Pancreas (tissue), 10 donors: Measurements from ENCODE around the gene PCNX1. TPM values are rescaled to one million over a fixed set of nuclear protein-coding genes. Genes with fewer than 3 reads are reported as not detected.

Experiments used
- ATAC-seq, 4 donors: fragments of 200-7000 bp; cut with Tn5 transposase; one replicate each; pipeline versions ENCODE4 v1.8.0 to v1.9.1; 2020; ENCODE audit warnings: mild to moderate bottlenecking in 4 of 4, moderate library complexity in 4 of 4
- DNase-seq, 6 donors: peaks; one replicate each; pipeline ENCODE4 v3.0.0-alpha.2; 2020
- FAIRE-seq: peaks from 2 replicates; lab custom pipeline; 2012; peaks lifted over from hg19 to GRCh38; lab: Jason Lieb, UNC
- H3K27ac ChIP-seq, 4 donors: fragments of 200-600 bp; sonication (generic); 1 replicate in 3 of 4; 2 replicates in 1 of 4; pipeline versions ENCODE4 v1.5.0 to v1.8.0; 2020
- H3K27me3 ChIP-seq, 4 donors: fragments of 200-600 bp; one replicate each; pipeline ENCODE4 v1.8.0; 2021
- H3K36me3 ChIP-seq, 3 donors: fragments of 200-600 bp; sonication (generic) in 1 of 3; one replicate each; pipeline versions ENCODE4 v1.5.0 to v1.8.0; 2020 to 2021
- H3K4me1 ChIP-seq, 3 donors: fragments of 200-600 bp; one replicate each; pipeline ENCODE4 v1.8.0; 2021
- H3K4me3 ChIP-seq, 4 donors: fragments of 200-600 bp; sonication (generic) in 2 of 4; one replicate each; pipeline versions ENCODE4 v1.5.0 to v1.8.0; 2020 to 2021
- H3K9me3 ChIP-seq, 4 donors: fragments of 200-600 bp; one replicate each; pipeline ENCODE4 v1.8.0; 2021
- CTCF ChIP-seq, 4 donors: fragments of 200-600 bp; sonication (generic) in 3 of 4; IDR thresholded peaks; one replicate each; pipeline versions ENCODE4 v1.5.0 to v1.8.0; 2021; ENCODE audit warnings: antibody characterized with exemption in 4 of 4
- WGBS, 2 donors: extraction: QIAGEN DNeasy Blood & Tissue Kit; methylation state at CpG; one replicate each; pipeline ENCODE4 v1.1.7; 2013; 5-methylcytosine and 5-hydroxymethylcytosine counted together
- intact Hi-C, 3 donors: fragments of 100-400 bp; cut with DNase I; formaldehyde crosslinking; loops; one replicate each; pipeline versions ENCODE4 v1.11.1 to v1.14.2; 2022
- polyA plus RNA-seq, 2 donors: library from polyadenylated mRNA; stranded (reverse); fragments of 200-250 nt; gene quantifications; one replicate each; pipeline ENCODE4 v1.2.3, GENCODE V29; 2013
- total RNA-seq, 6 donors: library from RNA; stranded (reverse); fragmentation: NEBNext Ultra II Directional in 4 of 6; extraction: Animal tissue kit (Norgen Biotek cat#: 25700) in 4 of 6; gene quantifications; one replicate each; pipeline versions ENCODE4 v1.2.1 to v1.2.4, GENCODE V29; 2021 to 2023
- donor health status: healthy with polysubstance abuse.
- donor health status: DM: no; HTN: no; CAD: no; lungs with moderate emphysema.
- donor health status: DM: no; HTN: no; CAD: no.
- donor health status: control.
- donor health status: control.
- donor health status: Bipolar disorder and iron deficiency.
- donor health status: DM: yes; HTN: yes; CAD: no.
- donor health status: DM: no; HTN: no; CAD: no.
- donor health status: DM: no; HTN: no; CAD: no.
- donor health status: DM: yes; HTN: yes; CAD: no.

The PCNX1 gene
- total and polyA plus RNA-seq, 8 donors = 5.0 to 28.7 (median 14.7) TPM

GRCh38 chr14:70915415-70915814 lies 8.2 kb downstream of the PCNX1 start:
- FAIRE-seq = peak; percentile 66

GRCh38 chr14:70916300-70916699 lies 9.0 kb downstream of the PCNX1 start:
- Histone ChIP-seq H3K4me1 (peaks cover 8 to 17% (median 10%) of the 10 kb centered on the region in 3 donors), H3K27ac (no peak overlapping the region), H3K36me3 (no peaks in the 10 kb centered on the region), H3K27me3 (no peaks in the 10 kb centered on the region), H3K9me3 (no peaks in the 10 kb centered on the region), H3K4me3 (no peak overlapping the region)
- 93 to 94% methylated on average over 7 of the region's 7 CpGs for WGBS, 2 donors
- DNase-seq (no peak), FAIRE-seq (no peak), ATAC-seq (no peak)
- intact Hi-C loops = no loop called here
- TF ChIP-seq CTCF (IDR thresholded peaks at IDR 0.05) = no peak

More at GRCh38 chr14:70915415-70915814, 8.2 kb downstream of the PCNX1 start:
- TF ChIP-seq CTCF (IDR thresholded peaks at IDR 0.05) = no peak
- Histone ChIP-seq H3K4me1 (peaks cover 7 to 17% (median 8%) of the 10 kb centered on the region in 3 donors), H3K27me3 (no peaks in the 10 kb centered on the region), H3K36me3 (no peaks in the 10 kb centered on the region), H3K27ac (no peak overlapping the region), H3K4me3 (no peak overlapping the region), H3K9me3 (no peaks in the 10 kb centered on the region)
- DNase-seq (no peak), ATAC-seq (peak in 2 of 4 donors; percentile 54 to 61)
- intact Hi-C loops = no loop called here

GRCh38 chr14:70916799-70917198 lies 9.5 kb downstream of the PCNX1 start:
- FAIRE-seq (no peak), ATAC-seq (no peak), DNase-seq (no peak)
- Histone ChIP-seq H3K27ac (no peak overlapping the region), H3K36me3 (no peaks in the 10 kb centered on the region), H3K4me3 (no peak overlapping the region), H3K9me3 (no peaks in the 10 kb centered on the region), H3K27me3 (no peaks in the 10 kb centered on the region), H3K4me1 (peaks cover 8 to 17% (median 10%) of the 10 kb centered on the region in 3 donors)
- intact Hi-C loops = no loop called here
- 90 to 92% methylated on average over 4 of the region's 4 CpGs for WGBS, 2 donors
- TF ChIP-seq CTCF (IDR thresholded peaks at IDR 0.05) = no peak

GRCh38 chr14:70917633-70918032 lies 10.4 kb downstream of the PCNX1 start:
- no peaks in the 10 kb centered on the region for H3K27me3 ChIP-seq
- DNase-seq (no peak), ATAC-seq (no peak), FAIRE-seq (no peak)
- intact Hi-C loops = no loop called here
- H3K27ac ChIP-seq = no peak overlapping the region
- peaks cover 8 to 17% (median 10%) of the 10 kb centered on the region in 3 donors for H3K4me1 ChIP-seq
- TF ChIP-seq CTCF (IDR thresholded peaks at IDR 0.05) = no peak
- H3K9me3 ChIP-seq = no peaks in the 10 kb centered on the region
- H3K4me3 ChIP-seq = no peak overlapping the region
- no peaks in the 10 kb centered on the region for H3K36me3 ChIP-seq
- 92 to 97% methylated on average over 1 of the region's 1 CpG for WGBS, 2 donors

GRCh38 chr14:70919774-70920173 lies 12.5 kb downstream of the PCNX1 start:
- no peaks in the 10 kb centered on the region for H3K36me3 ChIP-seq
- H3K27ac ChIP-seq = no peak overlapping the region
- H3K4me1 ChIP-seq = peaks cover 8 to 17% (median 10%) of the 10 kb centered on the region in 3 donors
- no peaks in the 10 kb centered on the region for H3K27me3 ChIP-seq
- 25 to 32% methylated on average over 3 of the region's 3 CpGs for WGBS, 2 donors
- no peak for DNase-seq
- no peaks in the 10 kb centered on the region for H3K9me3 ChIP-seq
- TF ChIP-seq CTCF (IDR thresholded peaks at IDR 0.05) = no peak
- intact Hi-C loops = no loop called here
- peak in 1 of 4 donors; percentile 47 for ATAC-seq
- no peak overlapping the region for H3K4me3 ChIP-seq
- no peak for FAIRE-seq
